Caco-2 (cell line): ENCODE results near the gene CCL13. TPM values are rescaled to one million over a fixed set of nuclear protein-coding genes. Genes with fewer than 3 reads are reported as not detected.

Experiments
- BruUV-seq: library from RNA; stranded (reverse); fragments of 400-500 nt; replicated peaks from 2 replicates; lab custom pipeline; 2021; lab: Mats Ljungman, UMichigan
- CTCF ChIA-PET: fragments of 300-600 bp; sonication (Branson Sonifier 250); formaldehyde crosslinking; loops from one replicate; lab custom pipeline; 2022; ENCODE audit warnings: antibody characterized with exemption; lab: Charles Lee
- POLR2A ChIA-PET: fragments of 300-600 bp; sonication (Branson Sonifier 250); formaldehyde crosslinking; loops from one replicate; lab custom pipeline; 2022; ENCODE audit warnings: antibody characterized with exemption; lab: Charles Lee
- DNase-seq, 2 experiments: peaks; one replicate each; pipeline versions ENCODE4 v3.0.0 to v3.0.0-alpha.2; 2020 to 2022
- H3K27me3 ChIP-seq: replicated peaks from 2 replicates; pipeline ENCODE4 v1.6.0; 2011; ENCODE audit warnings: low read length; ENCODE audit not compliant: control insufficient read depth, insufficient read depth
- H3K36me3 ChIP-seq: 2 replicates; pipeline ENCODE4 v1.5.1; 2011; ENCODE audit warnings: low read length; ENCODE audit not compliant: control insufficient read depth, insufficient read depth
- H3K4me1 ChIP-seq: fragments of 250-450 bp; sonication (Bioruptor Pico); 2 replicates; pipeline ENCODE4 v1.5.1; 2020; ENCODE audit warnings: mild to moderate bottlenecking
- H3K4me3 ChIP-seq: 2 replicates; pipeline ENCODE4 v1.5.1; 2011; ENCODE audit warnings: low read depth, mild to moderate bottlenecking, control low read depth, low read length
- H3K9me3 ChIP-seq: fragments of 250-450 bp; sonication (Bioruptor Pico); 2 replicates; pipeline ENCODE4 v1.5.1; 2020; ENCODE audit warnings: mild to moderate bottlenecking, moderate library complexity
- H3K27ac Mint-ChIP-seq: one replicate; pipeline ENCODE4 v1.8.0; 2022; ENCODE audit warnings: mixed read lengths; ENCODE audit not compliant: unreplicated experiment
- H3K27me3 Mint-ChIP-seq: one replicate; pipeline ENCODE4 v1.8.0; 2022; ENCODE audit warnings: mixed read lengths; ENCODE audit not compliant: insufficient read depth, unreplicated experiment
- H3K36me3 Mint-ChIP-seq: one replicate; pipeline ENCODE4 v1.8.0; 2022; ENCODE audit warnings: mild to moderate bottlenecking, mixed read lengths; ENCODE audit not compliant: insufficient read depth, unreplicated experiment
- H3K4me1 Mint-ChIP-seq: one replicate; pipeline ENCODE4 v1.8.0; 2022; ENCODE audit warnings: low read depth, mixed read lengths; ENCODE audit not compliant: unreplicated experiment
- H3K4me3 Mint-ChIP-seq: one replicate; pipeline ENCODE4 v1.8.0; 2022; ENCODE audit warnings: mild to moderate bottlenecking, moderate library complexity, mixed read lengths; ENCODE audit not compliant: unreplicated experiment
- H3K9me3 Mint-ChIP-seq: one replicate; pipeline ENCODE4 v1.8.0; 2022; ENCODE audit warnings: mixed read lengths; ENCODE audit not compliant: unreplicated experiment
- CTCF ChIP-seq, 2 experiments: fragments of 200-600 bp in 1 of 2; IDR thresholded peaks; 1 replicate in 1 of 2; 2 replicates in 1 of 2; pipeline versions ENCODE4 v1.5.1 to v1.8.0; 2011 to 2022; ENCODE audit warnings: antibody characterized with exemption in 1 of 2, control low read depth in 1 of 2, inconsistent platforms in 1 of 2, low read depth in 1 of 2, low read length in 1 of 2, mild to moderate bottlenecking in 1 of 2, moderate library complexity in 1 of 2; ENCODE audit not compliant: insufficient read depth in 1 of 2, severe bottlenecking in 1 of 2, unreplicated experiment in 1 of 2
- intact Hi-C: fragments of 100-400 bp; cut with micrococcal nuclease; formaldehyde crosslinking; loops from one replicate; pipeline ENCODE4 v1.10.0; 2022; ENCODE audit not compliant: unreplicated experiment
- total RNA-seq: library from RNA; stranded (reverse); gene quantifications from 2 replicates; pipeline ENCODE4 v1.2.3, GENCODE V29; 2022

CCL13 gene
- total RNA-seq, 1 experiment from 2014 or later, result not detected

GRCh38 chr17:34384271-34384670 is 28.0 kb downstream of the CCL13 start:
- CTCF ChIA-PET, result interaction anchor here (0.6 kb wide), 1 partner anchor 166 kb away, joined by 3 read pairs; no protein-coding TSS in a partner anchor
- Histone ChIP-seq H3K4me1 (no peaks in the 10 kb centered on the region), H3K36me3 (no peaks in the 10 kb centered on the region), H3K4me3 (no peak overlapping the region), H3K27me3 (no peaks in the 10 kb centered on the region; the same call in 1 of the 2 replicates), H3K9me3 (no peaks in the 10 kb centered on the region)
- Mint-ChIP-seq H3K9me3 (no peaks in the 10 kb centered on the region), H3K36me3 (no peaks in the 10 kb centered on the region), H3K4me1 (no peaks in the 10 kb centered on the region), H3K27me3 (peaks cover 27% of the 10 kb centered on the region), H3K27ac (no peak overlapping the region), H3K4me3 (no peak overlapping the region)
- BruUV-seq, result no TSS peak
- POLR2A ChIA-PET, result no interaction called here
- no peak for DNase-seq
- intact Hi-C loops, result no loop called here
- no peak for TF ChIP-seq CTCF (IDR thresholded peaks at IDR 0.05; ENCODE audit: insufficient read depth in 1 of 2, low read depth in 1 of 2, low read length in 1 of 2, severe bottlenecking in 1 of 2, unreplicated experiment in 1 of 2)

GRCh38 chr17:34384822-34385605 is 28.7 kb downstream of the CCL13 start:
- Histone ChIP-seq H3K9me3 (no peaks in the 10 kb centered on the region), H3K27me3 (no peaks in the 10 kb centered on the region; the same call in 1 of the 2 replicates), H3K4me3 (no peak overlapping the region), H3K4me1 (no peaks in the 10 kb centered on the region), H3K36me3 (no peaks in the 10 kb centered on the region)
- ChIA-PET CTCF (interaction anchor here (0.6 to 1.4 kb wide), 2 partner anchors 24 to 167 kb away, joined by 3 read pairs; no protein-coding TSS in a partner anchor), POLR2A (no interaction called here)
- BruUV-seq, result no TSS peak
- Mint-ChIP-seq H3K9me3 (no peaks in the 10 kb centered on the region), H3K4me3 (no peak overlapping the region), H3K27me3 (peaks cover 27% of the 10 kb centered on the region), H3K27ac (no peak overlapping the region), H3K36me3 (no peaks in the 10 kb centered on the region), H3K4me1 (no peaks in the 10 kb centered on the region)
- no peak for DNase-seq
- TF ChIP-seq CTCF (IDR thresholded peaks at IDR 0.05; ENCODE audit: insufficient read depth in 1 of 2, low read depth in 1 of 2, low read length in 1 of 2, severe bottlenecking in 1 of 2, unreplicated experiment in 1 of 2), result no peak
- intact Hi-C loops, result no loop called here

- no TSS peak for BruUV-seq
- Histone ChIP-seq H3K27me3 (no peaks in the 10 kb centered on the region; the same call in none of the 2 replicates), H3K36me3 (no peaks in the 10 kb centered on the region), H3K4me3 (no peak overlapping the region), H3K9me3 (no peaks in the 10 kb centered on the region), H3K4me1 (no peaks in the 10 kb centered on the region)
- Mint-ChIP-seq H3K27ac (no peak overlapping the region), H3K36me3 (no peaks in the 10 kb centered on the region), H3K4me3 (no peak overlapping the region), H3K9me3 (no peaks in the 10 kb centered on the region), H3K4me1 (no peaks in the 10 kb centered on the region), H3K27me3 (peaks cover 27% of the 10 kb centered on the region)
- no peak for DNase-seq
- ChIA-PET CTCF (interaction anchor here (1.4 kb wide), 1 partner anchor 25 kb away, joined by 3 read pairs; no protein-coding TSS in a partner anchor), POLR2A (no interaction called here)
- intact Hi-C loops, result no loop called here
- TF ChIP-seq CTCF (IDR thresholded peaks at IDR 0.05; ENCODE audit: insufficient read depth in 1 of 2, low read depth in 1 of 2, low read length in 1 of 2, severe bottlenecking in 1 of 2, unreplicated experiment in 1 of 2), result no peak
These were observed 30.0 kb downstream of the CCL13 start for GRCh38 chr17:34386343-34386696.
